PC-9 (cell line): ENCODE results near the gene ZNF892. TPM values are rescaled to one million over a fixed set of nuclear protein-coding genes. Genes with fewer than 3 reads are reported as not detected.

Source experiments
- BruUV-seq: library from RNA; stranded (reverse); fragments of 400-500 nt; replicated peaks from 2 replicates; lab custom pipeline; 2021; lab: Mats Ljungman, UMichigan
- CTCF ChIA-PET: fragments of 300-600 bp; sonication (Branson Sonifier 250); formaldehyde crosslinking; loops from one replicate; lab custom pipeline; 2022; ENCODE audit warnings: antibody characterized with exemption; lab: Charles Lee
- POLR2A ChIA-PET: fragments of 300-600 bp; sonication (Branson Sonifier 250); formaldehyde crosslinking; loops from one replicate; lab custom pipeline; 2022; ENCODE audit warnings: antibody characterized with exemption; ENCODE audit not compliant: unreplicated experiment; lab: Charles Lee
- DNase-seq, 2 experiments: peaks; one replicate each; pipeline versions ENCODE4 v3.0.0 to v3.0.0-alpha.2; 2015 to 2022; ENCODE audit warnings: mixed read lengths in 1 of 2
- H2AFZ ChIP-seq: fragments of 200-600 bp; sonication (generic); 2 replicates; pipeline ENCODE4 v1.8.1; 2017; ENCODE audit warnings: antibody characterized with exemption
- H3F3A ChIP-seq: fragments of 200-600 bp; sonication (generic); 2 replicates; pipeline ENCODE4 v1.8.1; 2017; ENCODE audit warnings: antibody characterized with exemption, mild to moderate bottlenecking, low read depth; ENCODE audit not compliant: insufficient read depth
- H3K27ac ChIP-seq: fragments of 200-600 bp; sonication (generic); 2 replicates; pipeline ENCODE4 v1.6.1; 2016; ENCODE audit warnings: mixed run types
- H3K27me3 ChIP-seq: fragments of 200-600 bp; sonication (generic); 2 replicates; pipeline ENCODE4 v1.6.1; 2016; ENCODE audit warnings: low read depth, mixed run types; ENCODE audit not compliant: insufficient read depth
- H3K36me3 ChIP-seq: fragments of 200-600 bp; sonication (generic); 2 replicates; pipeline ENCODE4 v1.6.1; 2016; ENCODE audit warnings: low read depth, mixed run types
- H3K4me1 ChIP-seq: fragments of 200-600 bp; sonication (generic); replicated peaks from 2 replicates; pipeline ENCODE4 v1.6.1; 2016; ENCODE audit warnings: mixed run types; ENCODE audit not compliant: insufficient read depth
- H3K4me2 ChIP-seq: fragments of 200-600 bp; sonication (generic); 2 replicates; pipeline ENCODE4 v1.6.1; 2017; ENCODE audit warnings: mixed run types
- H3K4me3 ChIP-seq: fragments of 200-600 bp; sonication (generic); 2 replicates; pipeline ENCODE4 v1.6.1; 2016; ENCODE audit warnings: mixed run types
- H3K79me2 ChIP-seq: fragments of 200-600 bp; sonication (generic); 2 replicates; pipeline ENCODE4 v1.6.1; 2017; ENCODE audit warnings: low read depth, mixed run types
- H3K9me2 ChIP-seq: fragments of 200-600 bp; sonication (generic); 2 replicates; pipeline ENCODE4 v1.8.1; 2017; ENCODE audit warnings: mild to moderate bottlenecking; ENCODE audit not compliant: insufficient read depth
- H3K9me3 ChIP-seq: fragments of 200-600 bp; sonication (generic); 2 replicates; pipeline ENCODE4 v1.8.1; 2016; ENCODE audit warnings: low read depth; ENCODE audit not compliant: insufficient read depth
- H4K20me1 ChIP-seq: fragments of 200-600 bp; sonication (generic); 2 replicates; pipeline ENCODE4 v1.8.1; 2017; ENCODE audit not compliant: insufficient read depth
- EZH2 ChIP-seq: fragments of 200-600 bp; sonication (generic); IDR thresholded peaks from 2 replicates; pipeline ENCODE4 v1.8.0; 2017; ENCODE audit warnings: antibody characterized with exemption, low read depth
- intact Hi-C: fragments of 100-400 bp; cut with micrococcal nuclease; formaldehyde crosslinking; loops from one replicate; pipeline ENCODE4 v1.10.0; 2022; ENCODE audit not compliant: unreplicated experiment
- total RNA-seq: library from RNA; stranded (reverse); gene quantifications from 2 replicates; pipeline ENCODE4 v1.2.3, GENCODE V29; 2021
- TF ChIP-seq, protein P1 (sequence below): fragments of 200-600 bp; sonication (generic); conservative IDR thresholded peaks from 2 replicates; pipeline ENCODE4 v1.6.1; 2017; ENCODE audit warnings: mixed run types, antibody characterized with exemption, mild to moderate bottlenecking, moderate library complexity

The ZNF892 gene
- total RNA-seq, 1 experiment from 2014 or later: 2.8 TPM

GRCh38 chr2:95174031-95174542 lies 33.2 kb upstream of the ZNF892 start:
- POLR2A ChIA-PET: interaction anchor here (0.6 kb wide), 1 partner anchor 1237 kb away, joined by 9 read pairs; no protein-coding TSS in a partner anchor
- Histone ChIP-seq H3F3A (no peaks in the 10 kb centered on the region), H3K4me3 (no peak overlapping the region), H3K79me2 (no peaks in the 10 kb centered on the region), H3K9me2 (no peaks in the 10 kb centered on the region), H4K20me1 (no peaks in the 10 kb centered on the region), H3K4me1 (no peaks in the 10 kb centered on the region), H2AFZ (no peak overlapping the region), H3K9me3 (no peaks in the 10 kb centered on the region), H3K4me2 (no peak overlapping the region), H3K36me3 (0 out of 2 replicates have a peak, but pooled peaks cover 13% of the 10 kb centered on the region), H3K27ac (no peak overlapping the region), H3K27me3 (no peaks in the 10 kb centered on the region)
- CTCF ChIA-PET: no interaction called here
- intact Hi-C loops: no loop called here
- no peak for DNase-seq
- TF ChIP-seq EZH2: no peak
- TF ChIP-seq, protein P1, sequence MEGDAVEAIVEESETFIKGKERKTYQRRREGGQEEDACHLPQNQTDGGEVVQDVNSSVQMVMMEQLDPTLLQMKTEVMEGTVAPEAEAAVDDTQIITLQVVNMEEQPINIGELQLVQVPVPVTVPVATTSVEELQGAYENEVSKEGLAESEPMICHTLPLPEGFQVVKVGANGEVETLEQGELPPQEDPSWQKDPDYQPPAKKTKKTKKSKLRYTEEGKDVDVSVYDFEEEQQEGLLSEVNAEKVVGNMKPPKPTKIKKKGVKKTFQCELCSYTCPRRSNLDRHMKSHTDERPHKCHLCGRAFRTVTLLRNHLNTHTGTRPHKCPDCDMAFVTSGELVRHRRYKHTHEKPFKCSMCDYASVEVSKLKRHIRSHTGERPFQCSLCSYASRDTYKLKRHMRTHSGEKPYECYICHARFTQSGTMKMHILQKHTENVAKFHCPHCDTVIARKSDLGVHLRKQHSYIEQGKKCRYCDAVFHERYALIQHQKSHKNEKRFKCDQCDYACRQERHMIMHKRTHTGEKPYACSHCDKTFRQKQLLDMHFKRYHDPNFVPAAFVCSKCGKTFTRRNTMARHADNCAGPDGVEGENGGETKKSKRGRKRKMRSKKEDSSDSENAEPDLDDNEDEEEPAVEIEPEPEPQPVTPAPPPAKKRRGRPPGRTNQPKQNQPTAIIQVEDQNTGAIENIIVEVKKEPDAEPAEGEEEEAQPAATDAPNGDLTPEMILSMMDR: no peak
- BruUV-seq: no TSS peak

DNA sequence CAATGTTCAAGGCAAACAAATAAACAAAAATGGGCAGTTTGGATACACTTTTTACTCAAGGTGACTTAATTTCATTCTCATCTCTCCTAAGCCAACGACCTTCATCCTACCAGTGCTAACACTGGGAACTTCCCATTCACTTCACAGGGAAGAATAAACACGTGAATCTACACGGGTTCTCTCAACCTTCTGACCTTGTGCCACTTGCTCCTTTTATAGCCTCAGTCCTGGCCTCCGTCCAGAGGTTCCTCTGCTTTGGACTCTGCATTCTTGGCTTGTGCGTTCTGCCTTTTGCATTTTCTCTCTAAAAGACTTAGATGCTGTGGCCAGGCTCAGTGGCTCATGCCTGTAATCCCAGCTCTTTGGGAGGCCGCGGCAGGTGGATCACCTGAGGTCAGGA lies 27.9 kb upstream of the ZNF892 start:
- no peak for DNase-seq
- no peak overlapping the region for H3K4me2 ChIP-seq
- no peaks in the 10 kb centered on the region for H3K27me3 ChIP-seq
- peaks cover 20% of the 10 kb centered on the region for H3K9me3 ChIP-seq
- H4K20me1 ChIP-seq: no peaks in the 10 kb centered on the region
- ChIA-PET CTCF (no interaction called here), POLR2A (no interaction called here)
- no peaks in the 10 kb centered on the region for H3K79me2 ChIP-seq
- TF ChIP-seq, protein P1: no peak
- TF ChIP-seq EZH2: no peak
- H2AFZ ChIP-seq: no peak overlapping the region
- no peak overlapping the region for H3K4me3 ChIP-seq
- intact Hi-C loops: no loop called here
- no peak overlapping the region for H3K27ac ChIP-seq
- H3K36me3 ChIP-seq: peaks cover 48% of the 10 kb centered on the region
- BruUV-seq: no TSS peak
- no peaks in the 10 kb centered on the region for H3K4me1 ChIP-seq
- no peaks in the 10 kb centered on the region for H3K9me2 ChIP-seq
- H3F3A ChIP-seq: no peaks in the 10 kb centered on the region

- no TSS peak for BruUV-seq
- no peaks in the 10 kb centered on the region for H3K9me2 ChIP-seq
- H4K20me1 ChIP-seq: no peaks in the 10 kb centered on the region
Observed at GRCh38 chr2:95181774-95182173, 25.5 kb upstream of the ZNF892 start.

More at GRCh38 chr2:95181774-95182173, 25.5 kb upstream of the ZNF892 start:
- POLR2A ChIA-PET: no interaction called here
- CTCF ChIA-PET: no interaction called here
- Histone ChIP-seq H3K27ac (no peak overlapping the region), H3F3A (no peaks in the 10 kb centered on the region), H2AFZ (no peak overlapping the region), H3K9me3 (peaks cover 20% of the 10 kb centered on the region), H3K4me2 (no peak overlapping the region), H3K4me1 (no peaks in the 10 kb centered on the region), H3K27me3 (no peaks in the 10 kb centered on the region), H3K4me3 (no peak overlapping the region), H3K36me3 (peaks cover 48% of the 10 kb centered on the region), H3K79me2 (no peaks in the 10 kb centered on the region)
- no peak for TF ChIP-seq EZH2
- TF ChIP-seq, protein P1: no peak
- intact Hi-C loops: no loop called here
- no peak for DNase-seq
